Stimulated activated CD8-positive, alpha-beta memory T cell treated with anti-CD3 and anti-CD28 coated beads, Interleukin-4, amount 100 ng/mL, for 48 hours (primary cell): ENCODE measurements around the gene LRRC14B.
"Not testable (repeated sequence)": the region's sequence is repeated elsewhere in the genome, so short reads cannot be mapped to it uniquely, and the experiment has no call there.

Source experiments
- DNase-seq: peaks from one replicate; pipeline ENCODE4 v3.0.0-alpha.2; 2020

LRRC14B gene

GRCh38 chr5:213803-214395 is 22.6 kb downstream of the LRRC14B start:
- DNase-seq = peak; percentile 21

GRCh38 chr5:215256-215655 is 24.0 kb downstream of the LRRC14B start:
- peak; percentile 8 for DNase-seq

- DNase-seq = not testable (repeated sequence)
These were observed 24.8 kb downstream of the LRRC14B start for GRCh38 chr5:216076-216475.

- DNase-seq = peak; percentile 99
These were observed 26.5 kb downstream of the LRRC14B start, which contains the start of the genes CCDC127 and SDHA for GRCh38 chr5:217494-218456. Gene CCDC127, minus strand, starts transcription at chr5:218153. Its CDS starts 1,304 bp downstream, at chr5:216849. Gene SDHA, plus strand, starts transcription at chr5:218320. Its CDS starts 36 bp downstream, at chr5:218356.

GRCh38 chr5:218457-219291 is 27.4 kb downstream of the LRRC14B start:
- peak; percentile 52 for DNase-seq

- DNase-seq = peak; percentile 45
These were observed 28.2 kb downstream of the LRRC14B start for GRCh38 chr5:219460-219863.

- no peak for DNase-seq
These were observed 28.7 kb downstream of the LRRC14B start for GRCh38 chr5:219991-220390.

- not testable (repeated sequence) for DNase-seq
These were observed 31.8 kb downstream of the LRRC14B start for GRCh38 chr5:222951-223715.

- no peak for DNase-seq
These were observed 32.5 kb downstream of the LRRC14B start for GRCh38 chr5:223791-224190.

GRCh38 chr5:225334-225733 is 34.0 kb downstream of the LRRC14B start:
- no peak for DNase-seq

GRCh38 chr5:227375-227774 is 36.1 kb downstream of the LRRC14B start:
- DNase-seq = not testable (repeated sequence)

GRCh38 chr5:228886-229285 is 37.6 kb downstream of the LRRC14B start:
- no peak for DNase-seq

- no peak for DNase-seq
These were observed 39.4 kb downstream of the LRRC14B start for GRCh38 chr5:230711-231110.

GRCh38 chr5:231661-232060 is 40.4 kb downstream of the LRRC14B start:
- DNase-seq = no peak

- DNase-seq = not testable (repeated sequence)
These were observed 42.1 kb downstream of the LRRC14B start for GRCh38 chr5:233426-233825.

- DNase-seq = no peak
These were observed 43.2 kb downstream of the LRRC14B start for GRCh38 chr5:234450-234849.

GRCh38 chr5:235527-235926 is 44.2 kb downstream of the LRRC14B start:
- DNase-seq = not testable (repeated sequence)

GRCh38 chr5:237931-238330 is 46.6 kb downstream of the LRRC14B start:
- not testable (repeated sequence) for DNase-seq

GRCh38 chr5:240550-240949 is 49.3 kb downstream of the LRRC14B start:
- not testable (repeated sequence) for DNase-seq

GRCh38 chr5:241045-241669 is 49.9 kb downstream of the LRRC14B start:
- not testable (repeated sequence) for DNase-seq

GRCh38 chr5:243683-244367 is 52.5 kb downstream of the LRRC14B start:
- peak; percentile 43 for DNase-seq
